IMR-90 (cell line): Measurements from ENCODE around the gene ACLY. TPM values are rescaled to one million over a fixed set of nuclear protein-coding genes. Genes with fewer than 3 reads are reported as not detected.
A peak's percentile ranks its signal among the peaks of the same experiment; 100 is the strongest.

Experiments
- ATAC-seq: fragments of 200-7000 bp; cut with Tn5 transposase; 2 replicates; pipeline ENCODE4 v1.9.1; 2020; ENCODE audit warnings: low read depth, mild to moderate bottlenecking, moderate library complexity
- BruUV-seq: library from RNA; stranded (reverse); fragments of 400-500 nt; replicated peaks from 2 replicates; lab custom pipeline; 2021; lab: Mats Ljungman, UMichigan
- CTCF ChIA-PET: fragments of 300-600 bp; formaldehyde crosslinking; extraction: SDS; loops from one replicate; lab custom pipeline; 2021; ENCODE audit warnings: antibody characterized with exemption; lab: Yijun Ruan, JAX
- POLR2A ChIA-PET: fragments of 300-600 bp; sonication (Branson Sonifier 250); formaldehyde crosslinking; loops from one replicate; lab custom pipeline; 2022; ENCODE audit warnings: antibody characterized with exemption; ENCODE audit not compliant: unreplicated experiment; lab: Charles Lee
- DNase-seq: peaks from one replicate; pipeline ENCODE4 v3.0.0; 2013
- H2AFZ ChIP-seq: replicated peaks from 2 replicates; pipeline ENCODE3; 2013; ENCODE audit warnings: low read length, mild to moderate bottlenecking; ENCODE audit not compliant: poor library complexity
- H2AK5ac ChIP-seq: 2 replicates; pipeline ENCODE4 v1.6.1; 2013; ENCODE audit warnings: low read depth, low read length, inconsistent platforms
- H2AK9ac ChIP-seq: replicated peaks from 2 replicates; pipeline ENCODE3; 2013; ENCODE audit warnings: mild to moderate bottlenecking, low read depth, low read length, moderate library complexity; ENCODE audit not compliant: poor library complexity
- H2BK120ac ChIP-seq: 2 replicates; pipeline ENCODE4 v1.6.1; 2013; ENCODE audit warnings: low read depth, low read length, inconsistent platforms
- H2BK15ac ChIP-seq: 3 replicates; pipeline ENCODE4 v1.6.1; 2013; ENCODE audit warnings: low read depth, low read length, inconsistent platforms
- H2BK20ac ChIP-seq: 2 replicates; pipeline ENCODE4 v1.6.1; 2013; ENCODE audit warnings: low read depth, mild to moderate bottlenecking, inconsistent platforms, low read length, moderate library complexity
- H2BK5ac ChIP-seq: 2 replicates; pipeline ENCODE4 v1.6.1; 2013; ENCODE audit warnings: mild to moderate bottlenecking, low read depth, low read length, inconsistent platforms; ENCODE audit not compliant: poor library complexity, severe bottlenecking
- H3K14ac ChIP-seq: replicated peaks from 2 replicates; pipeline ENCODE4 v1.6.1; 2013; ENCODE audit warnings: low read depth, low read length, inconsistent platforms
- H3K18ac ChIP-seq: 2 replicates; pipeline ENCODE4 v1.6.1; 2013; ENCODE audit warnings: low read depth, low read length, control low read depth
- H3K23ac ChIP-seq: 2 replicates; pipeline ENCODE4 v1.6.1; 2013; ENCODE audit warnings: low read depth, low read length, inconsistent platforms
- H3K27ac ChIP-seq: 2 replicates; pipeline ENCODE4 v1.5.1; 2013; ENCODE audit warnings: mild to moderate bottlenecking, control low read depth, low read length; ENCODE audit not compliant: insufficient read depth
- H3K27me3 ChIP-seq: 2 replicates; pipeline ENCODE4 v1.6.1; 2013; ENCODE audit warnings: low read length; ENCODE audit not compliant: control insufficient read depth, insufficient read depth
- H3K36me3 ChIP-seq: 2 replicates; pipeline ENCODE4 v1.6.1; 2013; ENCODE audit warnings: low read length, mixed read lengths; ENCODE audit not compliant: control insufficient read depth, insufficient read depth
- H3K4ac ChIP-seq: 2 replicates; pipeline ENCODE4 v1.6.1; 2013; ENCODE audit warnings: low read depth, low read length, inconsistent platforms
- H3K4me1 ChIP-seq: 2 replicates; pipeline ENCODE4 v1.6.1; 2013; ENCODE audit warnings: low read length, mixed read lengths; ENCODE audit not compliant: control insufficient read depth, insufficient read depth
- H3K4me2 ChIP-seq: 2 replicates; pipeline ENCODE4 v1.6.1; 2013; ENCODE audit warnings: low read depth, mild to moderate bottlenecking, control low read depth, low read length, moderate library complexity
- H3K4me3 ChIP-seq: 2 replicates; pipeline ENCODE4 v1.5.1; 2013; ENCODE audit warnings: low read depth, mild to moderate bottlenecking, control low read depth, low read length, moderate library complexity; ENCODE audit not compliant: insufficient read depth
- H3K56ac ChIP-seq: 2 replicates; pipeline ENCODE4 v1.6.1; 2013; ENCODE audit warnings: low read length, inconsistent platforms; ENCODE audit not compliant: insufficient read depth; ENCODE audit errors: extremely low read depth
- H3K79me1 ChIP-seq, 2 experiments: 2 replicates each; pipeline ENCODE4 v1.6.1; 2013; ENCODE audit warnings: low read length in 2 of 2, inconsistent platforms in 1 of 2, low read depth in 1 of 2
- H3K9ac ChIP-seq: 2 replicates; pipeline ENCODE4 v1.6.1; 2013; ENCODE audit warnings: low read depth, low read length, control low read depth
- H3K9me1 ChIP-seq: 2 replicates; pipeline ENCODE4 v1.6.1; 2013; ENCODE audit warnings: low read length, inconsistent platforms; ENCODE audit not compliant: insufficient read depth
- H3K9me3 ChIP-seq: 2 replicates; pipeline ENCODE4 v1.6.1; 2013; ENCODE audit warnings: low read length; ENCODE audit not compliant: control insufficient read depth, insufficient read depth
- H4K20me1 ChIP-seq: 2 replicates; pipeline ENCODE4 v1.6.1; 2013; ENCODE audit warnings: low read length, inconsistent platforms; ENCODE audit not compliant: insufficient read depth
- H4K5ac ChIP-seq: 2 replicates; pipeline ENCODE4 v1.6.1; 2013; ENCODE audit warnings: mild to moderate bottlenecking, low read depth, low read length, control low read depth
- H4K8ac ChIP-seq, 2 experiments: 2 replicates each; pipeline ENCODE4 v1.6.1; 2013; ENCODE audit warnings: low read depth in 2 of 2, low read length in 2 of 2, control low read depth in 1 of 2, inconsistent platforms in 1 of 2
- H4K91ac ChIP-seq: 2 replicates; pipeline ENCODE4 v1.6.1; 2013; ENCODE audit warnings: low read depth, low read length, inconsistent platforms; ENCODE audit not compliant: insufficient read depth
- FOS ChIP-seq: fragments of 150-350 bp; IDR thresholded peaks from 2 replicates; pipeline ENCODE4 v1.6.1; 2016; ENCODE audit warnings: low read depth, low read length
- NFE2L2 ChIP-seq: fragments of 150-350 bp; IDR thresholded peaks from 2 replicates; pipeline ENCODE4 v1.6.1; 2016; ENCODE audit warnings: low read depth, mild to moderate bottlenecking, low read length
- RAD21 ChIP-seq: IDR thresholded peaks from 2 replicates; pipeline ENCODE4 v1.6.1; 2012; ENCODE audit warnings: low read length, improper control_type of control experiment
- RCOR1 ChIP-seq: IDR thresholded peaks from 2 replicates; pipeline ENCODE4 v1.6.1; 2012; ENCODE audit warnings: mild to moderate bottlenecking, low read length, improper control_type of control experiment; ENCODE audit not compliant: insufficient replicate concordance
- WGBS, 2 experiments: methylation state at CpG; one replicate each; pipeline versions ENCODE4 v1.1.5 to v1.1.7; 2013; ENCODE audit warnings: missing lambda C conversion rate in 2 of 2; ENCODE audit not compliant: insufficient read length in 1 of 2; ENCODE audit errors: extremely low coverage in 2 of 2; 5-methylcytosine and 5-hydroxymethylcytosine counted together
- dilution Hi-C: fragments of 300-500 bp; cut with HindIII; formaldehyde crosslinking; loops from one replicate; pipeline ENCODE4 v1.14.3; 2018; ENCODE audit warnings: low sequenced_read_pairs; ENCODE audit not compliant: unreplicated experiment
- in situ Hi-C: fragments of 300-500 bp; cut with MboI; formaldehyde crosslinking; loops from 3 replicates; pipeline ENCODE4 v1.14.3; 2019; ENCODE audit warnings: low sequenced_read_pairs, inconsistent platforms, mixed read lengths
- intact Hi-C: fragments of 100-400 bp; cut with micrococcal nuclease; formaldehyde crosslinking; loops from 2 replicates; pipeline ENCODE4 v1.10.0; 2022
- polyA plus RNA-seq, 3 experiments: library from polyadenylated mRNA; depleted of rRNA; stranded (reverse); fragments of >200 nt; gene quantifications; 2 replicates each; pipeline ENCODE4 v1.2.3, GENCODE V29; 2012; ENCODE audit warnings: low replicate concordance in 1 of 3
- total RNA-seq: library from RNA; depleted of rRNA; stranded (reverse); fragments of >200 nt; gene quantifications from 2 replicates; pipeline ENCODE4 v1.2.3, GENCODE V29; 2012
- TF ChIP-seq, protein P1 (sequence below): fragments of 150-350 bp; IDR thresholded peaks from 2 replicates; pipeline ENCODE4 v1.6.1; 2017; ENCODE audit warnings: mild to moderate bottlenecking, antibody characterized with exemption, low read length, low read depth
- TF ChIP-seq, protein P2 (sequence below): fragments of 150-350 bp; IDR thresholded peaks from 2 replicates; pipeline ENCODE4 v1.6.1; 2016; ENCODE audit warnings: low read depth, mild to moderate bottlenecking, low read length, moderate library complexity, borderline replicate concordance

The ACLY gene
- total and polyA plus RNA-seq, 2 of the 4 experiments (the other 2 are of a cell fraction): 167 to 230 TPM

DNA sequence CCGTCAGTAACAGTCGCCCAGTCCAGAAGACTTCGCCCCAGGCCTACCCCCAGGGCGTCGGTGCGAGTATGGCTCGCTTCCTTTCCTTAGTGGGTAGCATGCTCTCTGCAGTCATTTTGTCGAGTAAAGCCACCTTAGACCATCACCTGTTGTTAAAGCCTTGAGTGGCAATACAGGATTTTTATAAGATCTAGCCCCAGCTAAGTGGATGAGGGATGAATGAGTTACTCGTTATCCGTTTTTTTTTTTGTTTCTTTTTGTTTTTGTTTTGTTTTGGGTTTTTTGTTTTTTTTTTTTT lies 53.2 kb downstream of the ACLY start:
- peak overlapping the region; percentile 95 for H3K4me2 ChIP-seq
- peaks cover 8% of the 10 kb centered on the region; the same call in 1 of the 2 replicates for H3K9me1 ChIP-seq
- no peak overlapping the region for H2BK15ac ChIP-seq
- H3K4me3 ChIP-seq: peak overlapping the region; percentile 34; the same call in 1 of the 2 replicates
- no peak overlapping the region for H2BK120ac ChIP-seq
- H2BK5ac ChIP-seq: peak overlapping the region; percentile 86
- WGBS, 2 experiments: 0% methylated on average over 2 of the region's 10 CpGs; no CpG with 5 or more reads in 1 of the 2 experiments
- peak overlapping the region; percentile 62; the same call in 1 of the 2 replicates for H3K23ac ChIP-seq
- peak overlapping the region; percentile 72 for H3K27ac ChIP-seq
- peak overlapping the region; percentile 52 for H2AK9ac ChIP-seq
- BruUV-seq: no TSS peak
- H2BK20ac ChIP-seq: no peak overlapping the region
- H3K9ac ChIP-seq: peak overlapping the region; percentile 86
- dilution Hi-C loops: no loop called here
- H3K56ac ChIP-seq: no peak overlapping the region
- H3K9me3 ChIP-seq: no peaks in the 10 kb centered on the region
- peaks cover 22 to 46% of the 10 kb centered on the region in 2 experiments for H3K79me1 ChIP-seq
- no peak overlapping the region for H3K18ac ChIP-seq
- in situ Hi-C loops: no loop called here
- H4K20me1 ChIP-seq: peaks cover 36% of the 10 kb centered on the region
- H4K8ac ChIP-seq: peak overlapping the region; percentile 11 to 88; a peak in 2 of 4 replicates
- peaks cover 11% of the 10 kb centered on the region for H3K4me1 ChIP-seq
- TF ChIP-seq RAD21 (no peak), NFE2L2 (no peak), FOS (no peak), RCOR1 (no peak)
- TF ChIP-seq, protein P1, sequence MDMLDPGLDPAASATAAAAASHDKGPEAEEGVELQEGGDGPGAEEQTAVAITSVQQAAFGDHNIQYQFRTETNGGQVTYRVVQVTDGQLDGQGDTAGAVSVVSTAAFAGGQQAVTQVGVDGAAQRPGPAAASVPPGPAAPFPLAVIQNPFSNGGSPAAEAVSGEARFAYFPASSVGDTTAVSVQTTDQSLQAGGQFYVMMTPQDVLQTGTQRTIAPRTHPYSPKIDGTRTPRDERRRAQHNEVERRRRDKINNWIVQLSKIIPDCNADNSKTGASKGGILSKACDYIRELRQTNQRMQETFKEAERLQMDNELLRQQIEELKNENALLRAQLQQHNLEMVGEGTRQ: no peak
- TF ChIP-seq, protein P2, sequence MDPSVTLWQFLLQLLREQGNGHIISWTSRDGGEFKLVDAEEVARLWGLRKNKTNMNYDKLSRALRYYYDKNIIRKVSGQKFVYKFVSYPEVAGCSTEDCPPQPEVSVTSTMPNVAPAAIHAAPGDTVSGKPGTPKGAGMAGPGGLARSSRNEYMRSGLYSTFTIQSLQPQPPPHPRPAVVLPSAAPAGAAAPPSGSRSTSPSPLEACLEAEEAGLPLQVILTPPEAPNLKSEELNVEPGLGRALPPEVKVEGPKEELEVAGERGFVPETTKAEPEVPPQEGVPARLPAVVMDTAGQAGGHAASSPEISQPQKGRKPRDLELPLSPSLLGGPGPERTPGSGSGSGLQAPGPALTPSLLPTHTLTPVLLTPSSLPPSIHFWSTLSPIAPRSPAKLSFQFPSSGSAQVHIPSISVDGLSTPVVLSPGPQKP: no peak
- no peaks in the 10 kb centered on the region for H3K27me3 ChIP-seq
- H3K4ac ChIP-seq: peak overlapping the region; percentile 65
- H2AK5ac ChIP-seq: peak overlapping the region; percentile 52
- ATAC-seq (no peak), DNase-seq (no peak)
- peak overlapping the region; percentile 57 for H4K5ac ChIP-seq
- intact Hi-C loops: loop anchor here (2.0 to 5.0 kb wide), 2 partner anchors 53 to 128 kb away; partner anchors contain the start of gene FKBP10
- peaks cover 23% of the 10 kb centered on the region for H3K36me3 ChIP-seq
- peak overlapping the region; percentile 91 for H2AFZ ChIP-seq
- ChIA-PET CTCF (interaction anchor here (0.6 kb wide), 1 partner anchor 36 kb away, joined by 5 read pairs; no protein-coding TSS in a partner anchor), POLR2A (interaction anchor here (0.6 kb wide), 2 partner anchors 704 to 1591 kb away, joined by 3 to 4 read pairs; no protein-coding TSS in a partner anchor)
- peak overlapping the region; percentile 89 for H3K14ac ChIP-seq
- H4K91ac ChIP-seq: peak overlapping the region; percentile 55; the same call in 1 of the 2 replicates
